ENCODE results near the gene LRRD1.
"Not testable (repeated sequence)": the region's sequence is repeated elsewhere in the genome, so short reads cannot be mapped to it uniquely, and the experiment has no call there.

The LRRD1 gene

DNA sequence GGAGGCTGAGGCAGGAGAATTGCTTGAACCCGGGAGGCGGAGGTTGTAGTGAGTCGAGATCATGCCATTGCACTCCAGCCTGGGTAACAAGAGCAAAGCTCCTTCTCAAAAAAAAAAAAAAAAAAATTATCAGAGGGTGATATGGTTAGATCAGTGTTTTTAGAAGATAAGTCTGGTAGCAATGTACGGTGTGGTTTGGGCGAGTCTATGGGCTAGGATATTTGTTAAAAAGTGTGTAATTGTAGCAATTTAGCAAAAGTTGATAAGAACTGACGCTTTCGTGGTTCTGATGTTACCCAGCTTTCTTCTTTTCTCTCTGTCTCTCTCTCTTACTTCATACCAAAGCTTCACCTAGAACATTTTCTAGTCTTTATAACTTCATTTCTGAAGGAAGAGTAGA, 37.8 kb downstream of the LRRD1 start:
- no peak for DNase-seq (ENCODE audit: low spot score)

DNA sequence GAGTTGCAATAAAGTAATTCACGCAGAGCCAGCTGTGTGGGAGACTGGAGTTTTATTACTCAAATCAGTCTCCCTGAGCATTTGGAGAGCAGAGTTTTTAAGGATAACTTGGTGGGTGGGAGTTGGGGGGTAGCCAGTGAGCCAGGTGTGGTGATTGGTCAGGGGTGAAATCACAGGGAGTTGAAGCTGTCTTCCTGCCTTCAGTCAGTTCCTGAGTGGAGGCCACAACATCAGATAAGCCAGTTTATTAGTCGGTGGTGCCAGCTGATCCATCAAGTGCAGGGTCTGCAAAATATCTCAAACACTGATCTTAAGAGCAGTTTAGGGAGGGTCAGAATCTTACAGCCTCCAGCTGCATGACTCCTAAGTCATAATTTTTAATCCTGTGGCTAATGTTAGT, 41.4 kb downstream of the LRRD1 start:
- no peak for DNase-seq (ENCODE audit: low spot score)

DNA sequence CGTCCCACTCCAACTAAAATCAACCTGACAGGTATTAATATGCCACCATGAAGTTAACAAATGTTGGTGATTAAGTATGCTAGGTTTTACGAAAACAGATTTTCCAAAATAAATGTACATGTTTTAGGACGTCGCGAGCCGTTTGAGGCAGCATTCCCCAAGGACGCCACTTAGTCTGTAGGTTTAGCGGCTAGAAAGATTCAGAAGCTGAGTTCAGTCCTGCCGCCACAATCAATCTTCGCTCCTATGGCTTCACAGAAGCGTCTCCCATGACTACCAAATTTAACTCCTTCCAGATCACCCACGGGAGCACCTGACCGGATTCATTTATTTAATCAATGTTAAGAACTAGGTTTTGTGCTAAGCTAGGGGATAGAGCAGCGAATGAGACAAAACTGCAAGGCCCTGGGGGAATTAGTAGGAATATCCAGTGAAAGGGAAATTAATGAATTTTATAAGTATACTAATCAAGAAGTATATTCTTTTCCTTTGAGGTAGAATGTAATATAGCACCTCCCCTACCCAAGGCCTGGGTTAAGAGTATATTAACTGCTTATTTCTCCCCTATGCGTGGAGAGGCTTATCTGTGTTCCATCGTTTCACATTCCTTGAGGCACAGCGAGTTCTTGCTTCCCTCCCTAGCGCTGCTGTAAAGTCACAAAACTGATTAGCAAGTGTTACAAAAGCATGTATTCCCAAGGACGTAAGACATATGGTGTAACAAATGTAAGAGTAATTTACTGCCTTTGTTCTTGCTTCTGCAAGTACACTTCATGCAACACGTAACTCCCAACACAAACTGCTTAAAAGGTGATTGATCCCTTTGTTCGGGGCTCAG, 43.7 kb downstream of the LRRD1 start:
- peak; percentile 3 for DNase-seq (ENCODE audit: low spot score)

DNA sequence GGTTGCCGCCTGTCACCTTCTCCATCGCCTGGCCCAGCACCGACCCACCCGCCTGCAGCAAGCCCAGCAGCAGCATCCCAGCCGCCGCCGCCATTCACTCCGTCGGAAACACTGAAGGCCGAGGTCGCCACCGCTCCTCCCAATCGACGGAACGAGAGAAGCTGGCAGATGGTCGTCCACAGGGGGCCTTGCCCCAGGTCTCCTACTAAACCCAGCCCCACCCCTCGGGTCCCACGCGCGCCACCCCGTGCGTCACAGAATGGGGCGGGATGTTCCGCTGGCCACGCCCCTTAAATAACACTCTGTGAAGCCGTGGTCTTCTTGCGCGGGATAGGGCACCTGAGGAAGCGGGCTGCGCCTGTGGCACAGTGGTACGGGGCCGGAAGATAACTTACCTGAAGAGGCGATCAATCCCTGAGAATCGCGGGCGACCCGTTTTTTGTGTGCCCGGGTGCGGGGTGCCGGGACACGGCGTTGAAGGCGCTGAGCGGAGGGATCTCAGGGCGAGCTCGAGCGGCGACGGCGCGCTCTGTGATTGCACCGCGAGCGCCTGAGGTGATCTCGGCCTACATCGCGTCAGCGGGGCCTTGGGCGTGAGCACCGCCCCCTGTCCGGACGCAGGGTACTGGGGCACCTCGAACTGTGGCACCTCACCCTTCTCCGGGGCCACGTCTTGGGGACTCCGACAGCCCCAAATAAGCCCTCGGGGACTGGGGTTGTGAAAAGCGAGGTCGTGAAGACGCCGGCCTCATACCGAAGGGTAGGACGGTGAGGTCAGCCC, 44.5 kb downstream of the LRRD1 start, which contains the start of gene CYP51A1:
CYP51A1 (minus strand) TSS at position 207 of the 781 bp plus-strand sequence; CDS start at position 94, 113 bp downstream.
- peak; percentile 94 for DNase-seq (ENCODE audit: low spot score)

DNA sequence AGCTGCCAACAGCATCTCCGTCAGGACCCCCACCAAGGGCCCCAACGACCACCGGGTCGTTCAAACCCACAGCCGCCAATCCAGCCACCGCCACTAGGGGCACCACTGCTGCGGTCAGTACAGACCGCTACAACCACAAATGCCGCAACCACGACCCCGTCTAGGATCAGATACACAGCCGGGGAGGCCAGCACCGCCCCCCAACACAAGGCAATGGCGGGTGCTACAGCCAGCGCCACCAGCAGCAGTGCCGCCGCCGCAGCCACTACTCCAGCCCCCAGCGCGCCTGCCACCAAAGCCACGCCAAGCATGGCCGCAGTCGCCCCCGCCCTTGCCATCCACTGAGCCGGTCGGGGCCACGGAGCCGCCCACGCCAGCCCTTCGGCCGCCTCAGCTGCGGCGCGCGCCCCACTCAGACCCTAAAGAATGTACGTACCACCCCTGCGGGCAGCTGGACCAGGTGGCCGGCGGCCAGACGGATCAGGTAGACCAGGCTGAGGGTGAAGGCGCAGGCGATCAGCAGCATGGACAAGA, 45.1 kb downstream of the LRRD1 start:
- peak; percentile 56 for DNase-seq (ENCODE audit: low spot score)

DNA sequence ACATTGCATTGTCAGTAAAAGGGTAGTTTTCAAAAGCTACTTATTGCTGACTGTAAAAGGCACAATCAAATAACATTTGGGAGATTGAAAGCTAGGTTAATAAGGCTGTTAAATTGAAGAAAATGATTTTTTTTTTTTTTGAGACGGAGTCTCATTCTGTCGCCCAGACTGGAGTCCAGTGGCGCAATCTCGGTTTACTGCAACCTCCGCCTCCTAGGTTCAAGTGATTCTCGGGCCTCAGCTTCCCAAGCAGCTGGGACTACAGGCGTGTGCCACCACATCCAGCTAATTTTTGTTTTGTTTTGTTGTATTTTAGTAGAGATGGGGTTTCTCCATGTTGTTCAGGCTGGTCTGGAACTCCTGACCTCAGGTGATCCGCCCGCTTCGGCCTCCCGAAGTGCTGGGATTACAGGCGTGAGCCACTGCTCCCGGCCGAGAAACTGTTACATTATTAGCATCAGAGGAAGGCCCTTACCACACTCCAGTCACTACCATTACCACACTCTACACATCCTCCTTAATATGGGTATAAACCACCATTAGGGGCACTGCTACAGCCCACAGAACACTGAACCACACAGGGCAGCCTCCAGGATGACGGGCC, 45.7 kb downstream of the LRRD1 start:
- DNase-seq (ENCODE audit: low spot score): no peak

DNA sequence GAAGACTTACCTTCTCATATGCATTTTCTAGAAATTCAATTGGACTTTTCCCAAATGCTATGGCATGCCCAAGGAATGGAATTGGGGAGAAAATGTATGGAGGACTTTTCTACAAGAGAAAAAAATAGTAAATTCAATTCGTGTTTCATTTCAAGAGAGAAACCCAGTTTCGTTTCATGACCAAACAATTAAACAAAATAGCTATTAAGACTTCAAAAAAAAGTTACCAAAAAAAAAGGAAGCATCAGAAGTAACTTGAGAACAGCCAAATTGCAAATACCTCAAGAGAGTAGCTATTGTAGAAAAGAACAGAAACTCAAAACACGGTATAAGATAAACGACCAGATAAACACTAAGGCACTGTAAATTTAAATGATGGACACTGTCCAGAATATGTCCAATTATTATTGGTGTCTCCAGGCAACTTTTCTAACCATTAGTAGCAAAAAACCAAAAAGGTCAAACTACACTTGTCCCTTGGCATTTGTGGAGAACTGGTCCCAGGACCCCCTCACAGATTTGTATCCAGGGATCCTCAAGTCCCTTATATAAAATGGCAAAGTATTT, 47.1 kb downstream of the LRRD1 start:
- DNase-seq (ENCODE audit: low spot score): no peak

DNA sequence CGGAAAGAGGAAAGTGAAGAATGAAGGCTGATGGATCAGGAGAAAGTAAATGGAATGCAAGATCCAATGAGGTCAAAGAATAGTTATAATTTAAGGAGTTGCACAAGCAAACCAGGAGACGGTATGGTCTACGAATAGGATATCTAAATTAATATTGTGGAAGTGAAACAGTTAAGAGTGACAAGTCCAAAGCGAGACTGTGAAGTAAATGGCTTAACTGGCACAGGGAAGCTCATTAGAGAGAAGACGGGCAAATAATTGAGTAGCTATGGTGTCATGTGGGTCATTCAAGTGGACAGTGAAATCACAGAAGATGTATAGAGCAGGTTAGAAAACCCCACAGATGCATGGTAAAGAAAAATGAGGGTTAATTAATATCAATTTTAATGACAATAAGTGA, 47.8 kb downstream of the LRRD1 start:
- DNase-seq (ENCODE audit: low spot score): no peak

DNA sequence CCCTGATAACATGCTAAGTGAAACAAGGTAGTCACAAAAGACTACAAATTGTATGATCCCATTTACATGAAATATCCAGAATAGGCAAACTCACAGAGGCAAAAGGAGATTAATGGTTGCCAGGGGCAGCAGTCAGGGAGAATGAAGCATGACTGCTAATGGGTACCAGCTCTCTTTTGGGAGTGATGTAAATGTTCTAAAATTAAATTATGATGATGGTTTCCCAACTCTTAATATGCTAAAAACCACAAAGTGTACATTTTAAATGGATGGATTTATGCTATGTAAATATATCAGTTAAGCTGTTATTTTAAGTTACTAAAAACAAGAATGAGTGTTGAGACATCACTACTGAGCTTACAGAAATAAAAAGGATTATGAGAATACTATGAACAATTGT, 57.3 kb downstream of the LRRD1 start:
- no peak for DNase-seq (ENCODE audit: low spot score)

DNA sequence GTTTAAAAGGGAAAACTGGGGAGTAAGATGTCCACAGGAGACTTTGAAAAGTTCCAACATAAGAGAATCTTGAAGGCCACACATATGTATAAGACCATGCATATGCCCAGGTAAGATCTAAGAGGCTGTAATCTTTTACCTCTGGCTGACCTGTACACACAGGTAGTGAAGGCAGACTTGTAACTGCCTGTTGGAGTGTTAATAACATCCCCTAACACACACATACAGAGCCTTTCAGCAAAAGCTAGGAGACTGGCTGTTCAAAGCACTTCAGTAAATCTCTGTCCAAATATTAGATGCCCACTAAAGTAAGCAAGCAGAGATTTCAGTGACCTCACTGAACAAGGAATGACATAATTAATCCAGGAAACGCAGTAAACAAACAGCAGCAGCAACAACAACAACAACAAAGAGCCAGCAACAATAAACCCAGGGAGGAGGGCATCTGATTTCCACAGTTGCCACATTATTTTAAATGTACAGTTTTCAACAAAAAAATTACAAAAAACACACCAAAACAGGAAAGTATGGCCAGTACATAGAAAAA, 59.7 kb downstream of the LRRD1 start:
- no peak for DNase-seq (ENCODE audit: low spot score)

DNA sequence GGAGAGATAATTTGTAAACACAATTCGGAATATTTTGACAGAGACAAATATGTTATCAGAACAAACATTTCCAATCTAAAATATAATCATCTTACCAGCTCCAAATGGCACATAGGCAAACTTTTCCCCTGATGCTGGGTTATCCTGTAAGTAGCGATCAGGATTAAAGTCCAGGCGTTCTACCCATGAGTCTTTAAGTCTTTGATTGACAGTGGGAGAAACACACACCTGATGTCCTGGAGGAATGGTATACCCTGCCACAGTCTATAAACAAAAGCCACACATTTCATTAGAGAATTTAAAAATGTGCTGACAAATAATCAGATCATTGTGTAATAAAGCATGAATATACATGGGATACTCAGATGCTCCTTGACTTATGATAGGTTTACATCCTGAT, 62.0 kb downstream of the LRRD1 start:
- DNase-seq (ENCODE audit: low spot score): no peak

DNA sequence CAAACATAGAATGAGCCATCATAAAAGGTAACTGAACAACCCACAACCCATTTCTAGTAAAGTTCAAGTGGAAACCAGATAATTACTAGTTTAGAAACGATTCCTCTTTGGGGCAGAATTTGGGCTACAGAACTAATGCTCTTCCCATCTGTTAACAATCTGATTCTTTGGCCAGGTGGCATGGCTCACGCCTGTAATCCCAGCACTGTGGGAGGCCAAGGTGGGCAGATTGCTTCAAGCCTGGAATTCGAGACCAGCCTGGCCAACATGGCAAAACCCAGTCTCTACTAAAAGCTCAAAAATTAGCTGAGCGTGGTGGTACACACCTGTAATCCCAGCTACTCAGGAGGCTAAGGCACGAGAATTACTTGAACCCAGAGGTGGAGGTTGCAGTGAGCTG, 63.1 kb downstream of the LRRD1 start:
- no peak for DNase-seq (ENCODE audit: low spot score)

DNA sequence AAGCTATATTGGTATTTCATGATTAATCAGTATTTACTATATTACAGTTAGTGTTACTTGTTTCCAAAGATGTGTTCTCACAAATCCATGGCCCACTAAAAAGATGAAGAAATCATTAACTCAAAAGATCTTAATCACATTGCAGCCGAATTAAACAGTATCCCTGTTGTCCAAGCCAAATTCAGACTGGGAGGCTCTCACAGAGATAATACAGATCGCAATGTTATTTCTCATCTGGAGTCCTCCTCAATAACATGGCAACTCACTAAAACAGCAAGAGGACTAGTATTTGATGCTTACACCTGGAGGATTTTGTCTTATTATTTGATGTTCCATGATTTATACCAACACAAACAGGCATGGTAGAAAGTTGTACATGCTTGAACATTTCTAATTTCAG, 68.1 kb downstream of the LRRD1 start:
- no peak for DNase-seq (ENCODE audit: low spot score)

DNA sequence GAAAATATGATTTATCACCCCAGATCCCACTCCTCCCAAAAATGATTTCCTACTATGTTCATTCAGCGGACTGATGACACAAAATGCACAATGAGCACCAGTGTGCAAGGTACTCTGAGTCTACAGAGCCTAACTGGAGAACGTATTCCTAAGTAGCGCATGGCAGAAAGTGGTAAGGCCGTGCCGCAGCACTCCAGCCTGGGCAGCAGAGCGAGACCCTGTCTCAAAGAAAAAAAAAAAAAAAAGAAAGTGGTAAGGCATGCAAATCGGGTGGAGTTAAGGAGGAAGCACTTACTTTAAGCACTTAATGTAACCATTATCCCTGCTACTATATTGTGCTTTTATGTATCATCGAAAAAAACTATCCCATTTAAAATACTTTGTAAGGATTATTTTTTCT, 70.1 kb downstream of the LRRD1 start:
- peak; percentile 8 for DNase-seq (ENCODE audit: low spot score)

DNA sequence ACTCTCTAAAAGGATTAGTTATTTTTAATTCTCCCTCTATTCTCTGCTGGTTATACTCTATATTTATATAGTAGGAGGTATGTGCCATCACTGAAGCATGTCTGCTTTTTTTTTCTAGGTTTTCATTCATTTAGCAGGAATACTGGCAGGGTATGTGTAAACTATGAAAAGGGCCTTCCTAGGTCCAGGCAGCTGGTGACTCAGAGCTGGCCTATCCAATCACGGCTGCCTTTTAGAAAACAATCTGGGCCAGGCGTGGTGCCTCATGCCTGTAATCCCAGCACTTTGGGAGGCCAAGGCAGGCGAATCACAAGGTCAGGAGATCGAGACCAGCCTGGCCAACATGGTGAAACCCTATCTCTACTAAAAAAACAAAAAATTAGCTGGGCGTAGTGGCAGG, 76.1 kb downstream of the LRRD1 start:
- DNase-seq (ENCODE audit: low spot score): not testable (repeated sequence)

DNA sequence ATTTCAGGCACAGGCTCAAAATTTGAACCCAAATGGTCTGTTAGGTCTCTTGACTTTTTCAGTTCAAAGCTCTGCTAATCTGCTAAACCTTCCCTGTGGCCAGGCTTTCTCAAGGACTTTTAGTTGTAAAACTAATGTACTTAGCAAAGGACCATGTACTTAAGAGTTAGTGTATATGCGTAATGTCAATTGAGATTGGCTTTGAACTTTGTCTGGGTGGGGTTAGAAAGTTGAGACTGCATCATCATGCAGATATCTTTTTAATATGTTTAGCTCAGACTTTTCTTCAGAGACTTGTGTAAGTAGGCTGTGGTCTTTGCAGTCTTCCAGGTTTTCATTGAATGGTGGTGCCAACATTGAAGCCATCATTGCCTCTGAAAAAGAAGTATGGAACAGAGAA, 78.4 kb downstream of the LRRD1 start:
- DNase-seq (ENCODE audit: low spot score): no peak

DNA sequence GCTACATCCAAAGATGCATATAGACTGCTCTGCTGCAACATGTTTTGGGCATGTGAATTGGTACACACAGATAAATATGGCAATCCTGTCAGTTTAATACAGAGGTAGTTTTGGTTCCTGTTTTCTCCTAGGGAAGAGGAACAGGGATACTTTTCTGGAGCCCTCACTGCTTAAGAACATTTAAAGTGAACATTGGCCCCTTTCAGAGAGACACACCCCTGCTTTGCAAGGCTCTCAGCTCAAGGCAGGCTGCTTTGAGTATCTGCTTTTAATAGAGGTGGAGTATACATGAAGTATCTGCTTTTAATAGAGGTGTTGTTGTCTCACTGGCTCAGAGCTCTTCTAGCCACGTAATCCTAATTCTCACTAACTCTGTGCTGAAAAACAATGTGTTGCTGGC, 83.6 kb downstream of the LRRD1 start:
- no peak for DNase-seq (ENCODE audit: low spot score)
